Heart left ventricle (tissue), 16 donors: Measurements from ENCODE around the gene ANO4. TPM values are rescaled to one million over a fixed set of nuclear protein-coding genes. Genes with fewer than 3 reads are reported as not detected.
"Not testable (repeated sequence)": the region's sequence is repeated elsewhere in the genome, so short reads cannot be mapped to it uniquely, and the experiment has no call there.

Experiments used
- ATAC-seq, 4 donors: fragments of 200-7000 bp; cut with Tn5 transposase; one replicate each; pipeline ENCODE4 v1.9.1; 2020 to 2022; ENCODE audit warnings: moderate library complexity in 4 of 4, mild to moderate bottlenecking in 3 of 4, moderate number of reproducible peaks in 1 of 4
- DNase-seq, 5 donors: peaks; one replicate each; pipeline ENCODE4 v3.0.0-alpha.2; 2020
- H3K27ac ChIP-seq, 12 donors: fragments of 200-600 bp; sonication (generic) in 4 of 12; one replicate each; pipeline versions ENCODE4 v1.5.0 to v1.8.0; 2016 to 2022; ENCODE audit warnings: mild to moderate bottlenecking in 2 of 12
- H3K27me3 ChIP-seq, 9 donors: fragments of 200-600 bp; sonication (generic) in 2 of 9; one replicate each; pipeline versions ENCODE4 v1.5.1 to v1.8.0; 2016 to 2022; ENCODE audit warnings: mild to moderate bottlenecking in 3 of 9
- H3K36me3 ChIP-seq, 9 donors: fragments of 200-600 bp; sonication (generic) in 2 of 9; one replicate each; pipeline versions ENCODE4 v1.5.0 to v1.8.0; 2018 to 2022; ENCODE audit warnings: mild to moderate bottlenecking in 2 of 9
- H3K4me1 ChIP-seq, 12 donors: fragments of 200-600 bp; sonication (generic) in 4 of 12; one replicate each; pipeline versions ENCODE4 v1.5.0 to v1.8.0; 2016 to 2022; ENCODE audit warnings: mild to moderate bottlenecking in 3 of 12
- H3K4me3 ChIP-seq, 12 donors: fragments of 200-600 bp; sonication (generic) in 4 of 12; one replicate each; pipeline versions ENCODE4 v1.5.0 to v1.8.0; 2017 to 2022; ENCODE audit warnings: mild to moderate bottlenecking in 9 of 12, moderate library complexity in 4 of 12
- H3K9me3 ChIP-seq, 12 donors: fragments of 200-600 bp; sonication (generic) in 4 of 12; one replicate each; pipeline versions ENCODE4 v1.5.0 to v1.8.0; 2016 to 2022; ENCODE audit warnings: mild to moderate bottlenecking in 1 of 12
- POLR2A ChIP-seq, 2 donors: fragments of 450-650 bp; IDR thresholded peaks; one replicate each; pipeline ENCODE4 v1.6.1; 2017; ENCODE audit warnings: antibody characterized with exemption in 2 of 2, mild to moderate bottlenecking in 2 of 2, moderate library complexity in 2 of 2
- WGBS, 4 donors: extraction: QIAGEN DNeasy Blood & Tissue Kit in 2 of 4; methylation state at CpG; one replicate each; pipeline versions ENCODE4 v1.1.5 to v1.1.7; 2013 to 2018; 5-methylcytosine and 5-hydroxymethylcytosine counted together
- intact Hi-C, 10 donors: fragments of 100-400 bp; cut with DNase I; formaldehyde crosslinking; loops; one replicate each; pipeline versions ENCODE4 v1.11.1 to v1.14.2; 2022
- polyA plus RNA-seq, 2 donors: library from polyadenylated mRNA; stranded (reverse); fragments of 200-250 nt; gene quantifications; one replicate each; pipeline ENCODE4 v1.2.3, GENCODE V29; 2013
- total RNA-seq, 9 donors: library from RNA; depleted of rRNA in 2 of 9; stranded (reverse); fragments of >200 nt in 2 of 9; fragmentation: NEBNext Ultra II Directional in 3 of 9; extraction: Animal tissue kit (Norgen Biotek cat#: 25700) in 3 of 9; gene quantifications; one replicate each; pipeline versions ENCODE4 v1.1.0 to v1.2.4, GENCODE V29; 2016 to 2023
- TF ChIP-seq, protein P1 (sequence below), 12 donors: fragments of 200-600 bp; sonication (generic) in 4 of 12; IDR thresholded peaks; one replicate each; pipeline versions ENCODE4 v1.5.0 to v1.8.0; 2018 to 2022; ENCODE audit warnings: antibody characterized with exemption in 12 of 12, mild to moderate bottlenecking in 5 of 12
- donor health status: ischemic (EF 13 %, LVEDD 7.1; RV severe dilation, severe dysfunction).
- donor health status: healthy with polysubstance abuse.
- donor health status: DM: no; HTN: yes; CAD: no.
- donor health status: DM: no; HTN: no; CAD: no.
- donor health status: ischemic (EF 25% LVEDD 6.9; RV normal size, moderate dysfunction).
- donor health status: ischemic (EF 25% LVEDD 5.7; RV mildly dilated, moderate dysfunction).
- donor health status: healthy.
- donor health status: DM: yes; HTN: yes; CAD: no.
- donor health status: ischemic (EF 35%, LVEDD 5.7; RV mildly dilated, moderate dysfunction).
- donor health status: nonischemic (EF 11% LVEDD 7.7; RV severe dilation, severe dysfunction).
- donor health status: DM: yes; HTN: yes; CAD: no.
- donor health status: PGD.
- donor health status: ischemic (EF 29% LVEDD 5.4; RV normal size, mild dysfunction).
- donor health status: nonischemic (EF 23%, LVEDD 6.1; RV moderate dilation, normal function).

ANO4 gene
- total and polyA plus RNA-seq, 11 donors, result 0.05 to 0.50 (median 0.12) TPM; not detected in 6

DNA sequence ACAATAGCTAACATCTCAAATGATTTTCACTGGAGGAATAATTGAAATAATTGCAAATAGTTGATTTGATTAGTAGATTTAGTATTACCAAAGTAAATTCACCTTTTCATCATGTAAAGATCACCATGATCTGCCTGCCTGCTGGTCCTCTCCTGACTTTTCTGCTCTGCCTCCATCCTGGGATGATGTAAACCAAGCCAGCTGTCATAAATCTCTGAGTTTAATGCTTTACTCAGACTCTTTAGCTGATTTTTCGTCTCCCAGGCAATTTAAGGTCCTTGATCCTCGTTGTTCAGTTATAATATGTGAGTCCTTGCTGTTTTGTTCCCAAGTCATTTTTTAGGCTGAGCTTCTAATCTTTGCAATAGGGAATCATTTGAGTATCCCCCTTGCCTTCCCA lies 138.0 kb downstream of the ANO4 start:
- TF ChIP-seq POLR2A (IDR thresholded peaks at IDR 0.05), result no peak
- TF ChIP-seq, protein P1, sequence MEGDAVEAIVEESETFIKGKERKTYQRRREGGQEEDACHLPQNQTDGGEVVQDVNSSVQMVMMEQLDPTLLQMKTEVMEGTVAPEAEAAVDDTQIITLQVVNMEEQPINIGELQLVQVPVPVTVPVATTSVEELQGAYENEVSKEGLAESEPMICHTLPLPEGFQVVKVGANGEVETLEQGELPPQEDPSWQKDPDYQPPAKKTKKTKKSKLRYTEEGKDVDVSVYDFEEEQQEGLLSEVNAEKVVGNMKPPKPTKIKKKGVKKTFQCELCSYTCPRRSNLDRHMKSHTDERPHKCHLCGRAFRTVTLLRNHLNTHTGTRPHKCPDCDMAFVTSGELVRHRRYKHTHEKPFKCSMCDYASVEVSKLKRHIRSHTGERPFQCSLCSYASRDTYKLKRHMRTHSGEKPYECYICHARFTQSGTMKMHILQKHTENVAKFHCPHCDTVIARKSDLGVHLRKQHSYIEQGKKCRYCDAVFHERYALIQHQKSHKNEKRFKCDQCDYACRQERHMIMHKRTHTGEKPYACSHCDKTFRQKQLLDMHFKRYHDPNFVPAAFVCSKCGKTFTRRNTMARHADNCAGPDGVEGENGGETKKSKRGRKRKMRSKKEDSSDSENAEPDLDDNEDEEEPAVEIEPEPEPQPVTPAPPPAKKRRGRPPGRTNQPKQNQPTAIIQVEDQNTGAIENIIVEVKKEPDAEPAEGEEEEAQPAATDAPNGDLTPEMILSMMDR (IDR thresholded peaks at IDR 0.05), result no peak
- no peak for DNase-seq
- H3K4me3 ChIP-seq, result no peak overlapping the region
- 52 to 71% (median 68%) methylated on average over 2 of the region's 2 CpGs for WGBS, 4 donors
- H3K9me3 ChIP-seq, result peaks cover 0 to 4% (median 0%) of the 10 kb centered on the region in 12 donors
- no peak for ATAC-seq
- H3K36me3 ChIP-seq, result no peaks in the 10 kb centered on the region
- H3K4me1 ChIP-seq, result no peaks in the 10 kb centered on the region
- intact Hi-C loops, result no loop called here
- H3K27ac ChIP-seq, result no peak overlapping the region
- no peaks in the 10 kb centered on the region for H3K27me3 ChIP-seq

DNA sequence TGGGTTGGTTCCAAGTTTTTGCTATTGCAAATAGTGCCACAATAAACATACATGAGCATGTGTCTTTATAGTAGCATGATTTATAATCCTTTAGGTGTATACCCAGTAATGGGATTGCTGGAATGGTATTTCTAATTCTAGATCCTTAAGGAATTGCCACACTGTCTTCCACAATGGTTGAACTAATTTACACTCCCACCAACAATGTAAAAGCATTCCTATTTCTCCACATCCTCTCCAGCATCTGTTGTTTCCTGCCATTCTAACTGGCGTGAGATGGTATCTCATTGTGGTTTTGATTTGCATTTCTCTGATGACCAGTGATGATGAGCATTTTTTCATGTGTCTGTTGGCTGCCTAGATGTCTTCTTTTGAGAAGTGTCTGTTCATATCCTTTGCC lies 139.0 kb downstream of the ANO4 start:
- H3K9me3 ChIP-seq, H3K27ac ChIP-seq, H3K36me3 ChIP-seq, H3K4me1 ChIP-seq, H3K27me3 ChIP-seq, intact Hi-C loops, DNase-seq, ATAC-seq, H3K4me3 ChIP-seq: not testable (repeated sequence)
- WGBS, 4 donors, result 67 to 92% (median 80%) methylated on average over 1 of the region's 1 CpG

DNA sequence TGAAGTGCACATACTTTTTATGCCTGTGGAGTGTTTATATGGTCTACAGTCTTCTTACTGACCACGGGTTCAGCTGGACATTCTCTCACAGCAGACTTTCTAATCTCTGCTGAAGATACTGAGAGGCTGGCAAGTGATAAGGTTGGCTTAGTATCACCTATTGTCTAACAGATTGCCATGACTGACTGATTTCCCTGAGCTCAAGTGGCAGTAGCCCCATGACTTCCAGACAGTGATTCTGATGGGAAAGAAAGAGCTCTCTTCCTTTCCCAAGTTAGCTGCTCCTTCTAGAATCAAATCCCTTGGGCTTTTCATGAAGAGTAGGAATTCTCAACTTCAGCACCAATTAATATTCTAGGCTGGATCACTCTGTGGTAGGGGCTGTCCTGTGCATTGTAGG lies 141.4 kb downstream of the ANO4 start:
- DNase-seq, result no peak
- WGBS, 4 donors, result 15 to 24% (median 21%) methylated on average over 1 of the region's 1 CpG
- Histone ChIP-seq H3K36me3 (no peaks in the 10 kb centered on the region), H3K27ac (no peak overlapping the region), H3K4me3 (no peak overlapping the region), H3K9me3 (peaks cover 0 to 4% (median 0%) of the 10 kb centered on the region in 12 donors), H3K4me1 (no peaks in the 10 kb centered on the region), H3K27me3 (no peaks in the 10 kb centered on the region)
- TF ChIP-seq POLR2A (IDR thresholded peaks at IDR 0.05), result no peak
- TF ChIP-seq, protein P1 (IDR thresholded peaks at IDR 0.05), result no peak
- intact Hi-C loops, result no loop called here
- ATAC-seq, result no peak

DNA sequence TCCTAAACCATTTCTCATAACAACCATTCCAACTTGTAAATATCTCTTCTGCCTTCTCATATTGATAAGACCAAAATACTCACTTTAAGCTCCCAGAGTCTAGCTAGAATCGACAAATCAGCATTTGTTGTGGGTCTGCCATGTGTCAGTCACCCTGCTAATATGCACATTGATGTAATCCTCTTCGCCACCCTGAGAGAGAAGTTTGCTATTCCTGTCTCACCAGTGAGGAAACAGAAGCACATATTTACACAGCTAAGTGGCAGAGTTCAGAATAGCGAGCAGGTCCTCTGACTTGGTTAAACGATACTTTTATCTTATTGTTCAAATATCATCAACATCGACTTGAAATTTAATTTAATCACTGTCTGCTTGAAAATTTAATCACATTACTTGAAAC lies 142.1 kb downstream of the ANO4 start:
- H3K4me1 ChIP-seq, result no peaks in the 10 kb centered on the region
- TF ChIP-seq, protein P1 (IDR thresholded peaks at IDR 0.05), result no peak
- TF ChIP-seq POLR2A (IDR thresholded peaks at IDR 0.05), result no peak
- 43 to 60% (median 47%) methylated on average over 5 of the region's 5 CpGs for WGBS, 4 donors
- H3K9me3 ChIP-seq, result peaks cover 0 to 5% (median 0%) of the 10 kb centered on the region in 12 donors
- ATAC-seq (no peak), DNase-seq (no peak)
- intact Hi-C loops, result no loop called here
- H3K27me3 ChIP-seq, result no peaks in the 10 kb centered on the region
- H3K4me3 ChIP-seq, result no peak overlapping the region
- H3K36me3 ChIP-seq, result no peaks in the 10 kb centered on the region
- no peak overlapping the region for H3K27ac ChIP-seq

DNA sequence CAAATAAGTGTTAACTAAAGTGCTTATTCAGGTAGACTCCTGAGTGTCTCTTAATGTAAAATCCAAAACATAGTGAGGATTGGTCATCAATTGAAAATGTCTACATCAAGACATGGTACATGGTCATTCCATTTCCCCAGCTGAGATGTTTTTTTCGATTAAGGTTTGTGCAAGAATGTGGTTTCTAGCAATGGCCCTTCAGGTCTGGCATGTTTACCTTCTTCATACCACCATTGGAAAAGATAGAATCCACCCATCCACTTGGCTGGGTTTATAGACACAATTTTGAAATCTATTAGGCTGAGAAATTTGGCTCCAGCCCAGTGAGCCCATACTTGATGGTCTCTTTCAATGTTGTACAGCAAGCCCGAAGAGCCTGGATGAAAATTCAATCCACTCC lies 145.9 kb downstream of the ANO4 start:
- no peak for ATAC-seq
- Histone ChIP-seq H3K36me3 (no peaks in the 10 kb centered on the region), H3K4me3 (no peak overlapping the region), H3K27me3 (no peaks in the 10 kb centered on the region), H3K4me1 (no peaks in the 10 kb centered on the region), H3K9me3 (peaks cover 0 to 5% (median 0%) of the 10 kb centered on the region in 12 donors), H3K27ac (no peak overlapping the region)
- WGBS, 4 donors, result 56 to 78% (median 70%) methylated on average over 2 of the region's 2 CpGs
- TF ChIP-seq, protein P1 (IDR thresholded peaks at IDR 0.05), result no peak
- TF ChIP-seq POLR2A (IDR thresholded peaks at IDR 0.05), result no peak
- intact Hi-C loops, result no loop called here
- no peak for DNase-seq
